Astrocyte of the spinal cord (primary cell): ENCODE measurements around the gene CC2D1A.

Source experiments
- DNase-seq: peaks from one replicate; pipeline ENCODE4 v3.0.0; 2011; ENCODE audit warnings: low read depth, low spot score
- H3K4me3 ChIP-seq: 2 replicates; pipeline ENCODE4 v1.5.1; 2011; ENCODE audit warnings: low read depth, mild to moderate bottlenecking, low read length, moderate library complexity
- in situ Hi-C: cut with HindIII; loops from 2 replicates; pipeline ENCODE4 v1.10.0; 2017; ENCODE audit warnings: low sequenced_read_pairs
- TF ChIP-seq, protein P1 (sequence below): IDR thresholded peaks from 2 replicates; pipeline ENCODE4 v1.5.1; 2012; ENCODE audit warnings: low read depth, mild to moderate bottlenecking, low read length, inconsistent platforms

Gene CC2D1A

DNA sequence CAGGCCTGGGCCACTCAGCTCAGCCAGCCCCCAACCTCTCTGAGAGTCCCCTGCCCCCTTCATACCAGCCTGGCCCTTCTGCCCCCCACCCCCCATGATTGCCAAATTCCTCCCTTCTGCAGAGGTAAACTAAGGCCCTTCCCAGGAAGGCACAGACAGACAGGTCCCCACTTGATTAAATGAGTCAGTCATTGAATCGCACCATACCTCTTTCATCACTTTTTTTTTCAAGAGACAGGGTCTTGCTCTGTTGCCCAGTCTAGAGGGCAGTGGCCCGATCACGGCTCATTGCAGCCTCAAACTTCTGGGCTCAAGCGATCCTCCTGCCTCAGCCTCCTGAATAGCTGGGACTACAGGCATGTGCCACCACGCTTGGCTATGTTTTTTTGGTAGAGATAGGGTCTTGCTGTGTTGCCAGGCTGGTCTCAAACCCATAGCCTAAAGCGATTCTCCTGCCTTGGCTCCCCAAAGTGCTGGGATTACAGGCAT, 26.2 kb downstream of the CC2D1A start:
- no peak overlapping the region for H3K4me3 ChIP-seq
- no peak for DNase-seq
- in situ Hi-C loops, result no loop called here
- TF ChIP-seq, protein P1, sequence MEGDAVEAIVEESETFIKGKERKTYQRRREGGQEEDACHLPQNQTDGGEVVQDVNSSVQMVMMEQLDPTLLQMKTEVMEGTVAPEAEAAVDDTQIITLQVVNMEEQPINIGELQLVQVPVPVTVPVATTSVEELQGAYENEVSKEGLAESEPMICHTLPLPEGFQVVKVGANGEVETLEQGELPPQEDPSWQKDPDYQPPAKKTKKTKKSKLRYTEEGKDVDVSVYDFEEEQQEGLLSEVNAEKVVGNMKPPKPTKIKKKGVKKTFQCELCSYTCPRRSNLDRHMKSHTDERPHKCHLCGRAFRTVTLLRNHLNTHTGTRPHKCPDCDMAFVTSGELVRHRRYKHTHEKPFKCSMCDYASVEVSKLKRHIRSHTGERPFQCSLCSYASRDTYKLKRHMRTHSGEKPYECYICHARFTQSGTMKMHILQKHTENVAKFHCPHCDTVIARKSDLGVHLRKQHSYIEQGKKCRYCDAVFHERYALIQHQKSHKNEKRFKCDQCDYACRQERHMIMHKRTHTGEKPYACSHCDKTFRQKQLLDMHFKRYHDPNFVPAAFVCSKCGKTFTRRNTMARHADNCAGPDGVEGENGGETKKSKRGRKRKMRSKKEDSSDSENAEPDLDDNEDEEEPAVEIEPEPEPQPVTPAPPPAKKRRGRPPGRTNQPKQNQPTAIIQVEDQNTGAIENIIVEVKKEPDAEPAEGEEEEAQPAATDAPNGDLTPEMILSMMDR, result no peak

DNA sequence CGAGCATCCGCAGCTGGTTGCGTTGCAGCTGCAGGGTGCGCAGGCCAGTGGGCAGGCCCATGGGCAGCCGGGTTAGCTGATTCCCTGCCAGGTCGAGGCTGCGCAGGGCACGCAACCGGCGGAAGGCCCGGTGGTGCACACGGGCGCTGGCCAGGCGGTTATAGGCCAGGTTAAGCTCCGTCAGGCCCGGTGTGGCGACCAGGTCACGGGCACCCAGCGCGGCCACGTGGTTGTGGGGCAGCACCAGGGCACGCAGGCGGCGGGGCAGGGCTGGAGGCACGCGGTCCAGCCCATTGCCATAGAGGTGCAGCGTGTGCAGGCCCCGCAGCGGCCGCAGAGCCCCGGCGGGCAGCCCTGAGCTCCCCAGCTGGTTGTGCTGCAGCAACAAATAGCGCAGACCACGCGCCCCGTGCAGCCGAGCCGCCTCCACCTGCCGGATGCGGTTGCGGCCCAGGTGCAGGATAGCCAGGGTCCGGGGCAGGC, 27.0 kb downstream of the CC2D1A start:
- TF ChIP-seq, protein P1, result no peak
- in situ Hi-C loops, result no loop called here
- H3K4me3 ChIP-seq, result no peak overlapping the region
- no peak for DNase-seq

DNA sequence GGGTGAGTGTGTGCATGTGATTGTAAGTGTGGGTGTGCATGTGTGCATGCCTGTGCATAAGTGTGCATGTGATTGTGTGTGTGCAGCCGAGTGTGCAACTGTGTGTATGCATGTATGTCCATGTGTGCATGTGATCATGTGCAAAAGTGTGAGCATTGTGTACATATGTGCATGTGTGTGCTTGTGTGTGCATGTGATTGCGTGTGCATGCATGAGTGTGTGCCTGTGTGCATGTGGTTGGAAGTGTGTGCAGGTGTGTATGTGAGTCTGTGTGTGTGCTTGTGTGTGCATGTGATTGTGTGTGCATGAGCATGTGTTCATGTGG, 28.7 kb downstream of the CC2D1A start:
- no peak for DNase-seq
- no peak overlapping the region for H3K4me3 ChIP-seq
- TF ChIP-seq, protein P1, result no peak
- in situ Hi-C loops, result no loop called here

DNA sequence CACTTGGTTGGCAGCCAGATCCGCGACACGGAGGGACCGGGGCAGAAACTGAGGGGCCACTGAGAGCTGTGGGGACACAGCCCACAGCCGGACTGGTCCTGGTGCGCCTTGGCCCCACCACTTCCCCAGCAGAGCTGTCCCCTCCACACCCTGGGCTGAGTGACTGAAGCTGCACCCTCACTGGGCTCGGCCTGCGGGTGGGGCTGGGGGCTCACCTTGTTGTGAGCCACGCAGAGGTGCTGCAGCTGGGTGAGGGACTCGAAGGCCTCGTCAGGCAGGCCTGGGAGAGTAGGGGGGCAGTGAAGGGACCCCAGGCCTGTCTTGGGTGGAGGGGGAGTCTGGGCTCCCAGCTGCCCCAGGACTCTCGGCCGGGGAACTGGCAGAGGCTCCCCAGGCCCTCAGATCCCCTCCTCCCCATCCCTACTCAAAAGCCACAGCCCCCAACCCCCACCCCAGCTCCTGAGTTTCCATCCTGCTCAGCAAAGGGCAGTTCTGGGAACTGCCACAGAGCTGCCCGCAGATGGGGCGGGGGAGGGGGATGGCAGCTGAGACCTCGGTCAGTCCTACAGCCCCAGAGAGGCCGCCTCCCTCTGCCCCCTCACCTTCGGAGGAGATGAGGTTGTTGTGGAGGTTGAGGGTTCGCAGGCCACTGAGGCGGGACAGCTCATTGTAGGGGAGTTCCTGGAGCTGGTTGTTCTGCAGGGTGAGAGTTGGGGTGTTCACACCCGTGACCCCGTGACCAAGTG, 29.9 kb downstream of the CC2D1A start:
- H3K4me3 ChIP-seq, result no peak overlapping the region
- DNase-seq, result peak; percentile 13
- in situ Hi-C loops, result no loop called here
- TF ChIP-seq, protein P1, result no peak

DNA sequence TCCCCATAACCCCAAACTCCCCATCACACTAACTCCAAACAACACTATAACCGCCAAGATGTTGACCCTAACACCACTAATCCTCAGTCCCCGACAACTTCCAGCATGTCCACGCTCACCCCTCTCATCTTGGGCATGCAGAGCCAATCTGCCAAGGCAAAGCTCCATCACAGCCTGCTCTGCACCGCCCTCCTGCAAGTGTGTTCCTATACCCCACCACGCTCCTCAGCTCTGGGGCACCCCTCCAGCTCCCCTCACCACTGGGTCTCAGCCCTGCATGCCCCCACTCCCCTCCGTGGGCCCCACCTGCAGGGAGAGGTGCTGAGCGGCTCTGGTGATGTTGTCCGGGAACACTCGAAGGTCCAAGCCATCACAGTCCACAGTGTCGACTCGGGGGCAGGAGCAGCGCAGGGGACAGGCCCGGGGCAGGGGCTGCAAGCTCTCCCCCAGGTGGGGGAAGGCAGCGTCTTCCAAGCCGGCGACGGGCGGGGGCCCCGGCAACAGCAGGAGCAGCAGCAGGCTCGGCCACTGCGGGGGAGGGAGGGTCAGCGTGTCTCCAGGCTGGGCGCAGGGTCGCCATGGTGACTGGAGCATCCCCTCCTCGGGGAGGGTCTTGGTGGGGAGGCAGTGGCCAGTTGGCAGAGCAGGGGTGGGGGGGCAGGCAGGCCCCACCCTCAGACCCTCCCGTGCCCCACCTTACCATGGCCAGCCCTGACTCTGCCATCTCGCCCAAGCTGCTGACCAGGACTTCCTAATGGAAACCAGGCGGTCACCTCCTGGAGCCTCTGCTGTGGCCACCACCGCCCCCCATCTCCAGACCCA, 31.7 kb downstream of the CC2D1A start:
- H3K4me3 ChIP-seq, result peak overlapping the region; percentile 45
- in situ Hi-C loops, result no loop called here
- no peak for DNase-seq
- TF ChIP-seq, protein P1, result no peak

DNA sequence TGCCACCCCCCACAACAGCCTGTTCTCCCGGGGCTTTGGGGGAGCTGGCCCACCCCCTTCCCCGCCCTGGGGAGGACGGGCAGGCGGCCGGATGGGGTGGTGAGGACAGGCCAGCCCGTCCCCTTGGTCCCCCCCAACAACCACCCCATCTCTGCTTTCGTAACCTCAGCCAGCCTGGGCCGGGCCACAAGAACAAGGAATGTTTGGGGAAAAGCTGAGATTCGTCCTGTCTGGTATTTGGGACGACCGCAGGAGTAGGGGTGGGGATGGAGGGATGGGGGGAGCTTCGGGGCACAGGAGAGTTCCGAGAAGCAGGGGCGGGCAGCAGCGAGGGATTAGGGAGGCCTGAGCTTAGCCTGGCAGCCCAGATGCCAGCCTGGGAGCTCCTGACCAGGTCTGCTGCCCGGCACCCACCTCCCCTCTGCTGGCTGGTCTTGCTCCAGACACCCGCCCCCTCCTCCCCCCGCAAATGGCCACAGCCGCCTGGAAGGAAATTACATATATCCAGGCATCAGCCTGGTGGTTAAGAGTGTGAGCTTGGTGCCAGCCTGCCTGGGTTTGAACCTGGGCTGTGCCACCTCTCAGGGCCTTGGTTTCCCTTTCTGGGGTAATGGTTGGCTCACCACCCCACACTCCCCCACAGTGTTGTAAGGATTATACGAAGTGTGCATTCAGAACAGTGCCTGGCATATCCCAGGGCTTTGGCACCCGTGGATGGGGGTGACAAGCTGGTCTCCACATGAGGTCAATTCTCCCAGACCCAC, 32.5 kb downstream of the CC2D1A start, which contains the start of gene PODNL1:
Gene PODNL1 (minus strand): TSS at position 117 of the 764 bp plus-strand sequence. CDS start 236 bp downstream, outside the sequence.
- TF ChIP-seq, protein P1, result no peak
- DNase-seq, result peak; percentile 70
- peak within 1 kb of the TSS; percentile 45 for H3K4me3 ChIP-seq
- in situ Hi-C loops, result no loop called here
